Fibroblast of lung (primary cell): ENCODE results near the gene COA1.

Experiments
- CTCF ChIP-seq, 2 donors: IDR thresholded peaks in 1 of 2; conservative IDR thresholded peaks in 1 of 2; 1 replicate in 1 of 2; 2 replicates in 1 of 2; pipeline ENCODE4 v1.5.1; 2011 to 2012; ENCODE audit warnings: low read length in 2 of 2, control low read depth in 1 of 2, inconsistent platforms in 1 of 2, low read depth in 1 of 2, mild to moderate bottlenecking in 1 of 2
- EZH2 ChIP-seq: IDR thresholded peaks from 2 replicates; pipeline ENCODE4 v1.5.1; 2012; ENCODE audit warnings: low read length, control low read depth, mild to moderate bottlenecking; ENCODE audit errors: missing control alignments

GRCh38 chr7:43693687-43694398 is 35.5 kb downstream of the COA1 start:
- TF ChIP-seq CTCF (conservative IDR thresholded peaks at IDR 0.05 in 1 of 2, IDR thresholded peaks at IDR 0.05 in 1 of 2; ENCODE audit: low read depth in 1 of 2, low read length in 2 of 2): no peak
- no peak for TF ChIP-seq EZH2
